Adrenal gland (tissue), 5 donors: Measurements from ENCODE around the gene CNGA4.

Source experiments
- POLR2A ChIP-seq, 2 donors: fragments of 450-650 bp; IDR thresholded peaks; one replicate each; pipeline ENCODE4 v1.6.1; 2017; ENCODE audit warnings: antibody characterized with exemption in 2 of 2, mild to moderate bottlenecking in 2 of 2, moderate library complexity in 1 of 2
- TF ChIP-seq, protein P1 (sequence below), 6 experiments: fragments of 450-650 bp in 4 of 6; fragments of 200-600 bp in 2 of 6; sonication (generic) in 1 of 6; IDR thresholded peaks; 1 replicate in 5 of 6; 2 replicates in 1 of 6; pipeline versions ENCODE4 v1.5.1 to v1.8.0; 2016 to 2021; ENCODE audit warnings: antibody characterized with exemption in 6 of 6, mild to moderate bottlenecking in 2 of 6, moderate library complexity in 1 of 6
- donor health status: DM: no; HTN: no; CAD: no.

DNA sequence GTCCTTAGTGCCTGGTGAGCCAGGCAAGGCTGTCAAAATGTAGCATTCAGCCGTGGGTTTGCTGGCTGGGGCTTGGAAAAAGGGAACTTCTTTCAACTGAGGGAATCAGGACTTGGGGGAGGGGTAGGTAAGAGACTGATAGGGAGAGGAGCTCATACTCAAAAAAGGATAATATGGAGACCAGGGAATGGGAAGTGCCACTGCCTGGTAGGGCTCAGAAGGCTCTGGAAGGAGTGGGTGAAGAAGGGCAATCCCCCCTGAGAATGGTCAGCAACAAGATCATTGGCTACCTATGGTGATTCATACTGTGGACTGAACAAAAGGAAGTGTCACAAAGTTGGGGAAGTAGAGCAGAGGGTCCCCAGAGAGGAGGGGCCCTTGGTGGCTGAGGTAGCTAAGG is 1.9 kb downstream of the CNGA4 start:
- TF ChIP-seq, protein P1, sequence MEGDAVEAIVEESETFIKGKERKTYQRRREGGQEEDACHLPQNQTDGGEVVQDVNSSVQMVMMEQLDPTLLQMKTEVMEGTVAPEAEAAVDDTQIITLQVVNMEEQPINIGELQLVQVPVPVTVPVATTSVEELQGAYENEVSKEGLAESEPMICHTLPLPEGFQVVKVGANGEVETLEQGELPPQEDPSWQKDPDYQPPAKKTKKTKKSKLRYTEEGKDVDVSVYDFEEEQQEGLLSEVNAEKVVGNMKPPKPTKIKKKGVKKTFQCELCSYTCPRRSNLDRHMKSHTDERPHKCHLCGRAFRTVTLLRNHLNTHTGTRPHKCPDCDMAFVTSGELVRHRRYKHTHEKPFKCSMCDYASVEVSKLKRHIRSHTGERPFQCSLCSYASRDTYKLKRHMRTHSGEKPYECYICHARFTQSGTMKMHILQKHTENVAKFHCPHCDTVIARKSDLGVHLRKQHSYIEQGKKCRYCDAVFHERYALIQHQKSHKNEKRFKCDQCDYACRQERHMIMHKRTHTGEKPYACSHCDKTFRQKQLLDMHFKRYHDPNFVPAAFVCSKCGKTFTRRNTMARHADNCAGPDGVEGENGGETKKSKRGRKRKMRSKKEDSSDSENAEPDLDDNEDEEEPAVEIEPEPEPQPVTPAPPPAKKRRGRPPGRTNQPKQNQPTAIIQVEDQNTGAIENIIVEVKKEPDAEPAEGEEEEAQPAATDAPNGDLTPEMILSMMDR (IDR thresholded peaks at IDR 0.05): no peak
- TF ChIP-seq POLR2A (IDR thresholded peaks at IDR 0.05): no peak
